PC-9 (cell line): ENCODE results near the gene BOC.

Experiments
- CTCF ChIP-seq: fragments of 200-600 bp; sonication (generic); conservative IDR thresholded peaks from 2 replicates; pipeline ENCODE4 v1.6.1; 2017; ENCODE audit warnings: mixed run types, antibody characterized with exemption, mild to moderate bottlenecking, moderate library complexity
- EZH2 ChIP-seq: fragments of 200-600 bp; sonication (generic); IDR thresholded peaks from 2 replicates; pipeline ENCODE4 v1.8.0; 2017; ENCODE audit warnings: antibody characterized with exemption, low read depth

- TF ChIP-seq CTCF: no peak
- no peak for TF ChIP-seq EZH2
Observed at GRCh38 chr3:113234028-113234427, 22.7 kb downstream of the BOC start.
